ENCODE data around the gene CT45A6. TPM values are rescaled to one million over a fixed set of nuclear protein-coding genes. Genes with fewer than 3 reads are reported as not detected.
"Not testable (repeated sequence)": the region's sequence is repeated elsewhere in the genome, so short reads cannot be mapped to it uniquely, and the experiment has no call there.

The CT45A6 gene
- polyA plus RNA-seq (ENCODE audit: insufficient read length in 3 of 3), result not detected

GRCh38 chrX:135802687-135803086, at the start of gene CT45A6:
Gene CT45A6, minus strand, starts transcription at chrX:135802787. Its CDS starts 3,794 bp downstream, at chrX:135798993.
- not testable (repeated sequence) for DNase-seq (ENCODE audit: low read depth in 3 of 3, low spot score in 2 of 3)

GRCh38 chrX:135837180-135837579, 34.6 kb upstream of the CT45A6 start, which contains the start of gene CT45A7:
Gene CT45A7, minus strand, starts transcription at chrX:135837280. Its CDS starts 3,747 bp downstream, at chrX:135833533.
- DNase-seq (ENCODE audit: low read depth in 3 of 3, low spot score in 2 of 3), result not testable (repeated sequence)

GRCh38 chrX:135819912-135820311, 17.3 kb upstream of the CT45A6 start, which contains the start of gene CT45A2:
Gene CT45A2, minus strand, starts transcription at chrX:135820012. Its CDS starts 3,747 bp downstream, at chrX:135816265.
- not testable (repeated sequence) for DNase-seq (ENCODE audit: low read depth in 3 of 3, low spot score in 2 of 3)

GRCh38 chrX:135785403-135785802, 17.2 kb downstream of the CT45A6 start, which contains the start of gene CT45A5:
Gene CT45A5, minus strand, starts transcription at chrX:135785503. Its CDS starts 3,774 bp downstream, at chrX:135781729.
- DNase-seq (ENCODE audit: low read depth in 3 of 3, low spot score in 2 of 3), result not testable (repeated sequence)

GRCh38 chrX:135768091-135768490, 34.5 kb downstream of the CT45A6 start, which contains the start of gene CT45A3:
Gene CT45A3, minus strand, starts transcription at chrX:135768191. Its CDS starts 3,747 bp downstream, at chrX:135764444.
- not testable (repeated sequence) for DNase-seq (ENCODE audit: low read depth in 3 of 3, low spot score in 2 of 3)

GRCh38 chrX:135744739-135745138, 57.8 kb downstream of the CT45A6 start:
- not testable (repeated sequence) for DNase-seq (ENCODE audit: low read depth in 3 of 3, low spot score in 2 of 3)

Other genes with a start within 250 kb of the CT45A6 start
- gene CT45A1, start 89.1 kb downstream of the CT45A6 start, polyA plus RNA-seq (ENCODE audit: insufficient read length in 3 of 3), result not detected
- not detected for gene CT45A3, start 34.6 kb downstream of the CT45A6 start, polyA plus RNA-seq (ENCODE audit: insufficient read length in 3 of 3)
- not detected for gene CT45A5, start 17.3 kb downstream of the CT45A6 start, polyA plus RNA-seq (ENCODE audit: insufficient read length in 3 of 3)
- not detected for gene CT45A2, start 17.2 kb upstream of the CT45A6 start, polyA plus RNA-seq (ENCODE audit: insufficient read length in 3 of 3)
- gene CT45A7, start 34.5 kb upstream of the CT45A6 start, polyA plus RNA-seq (ENCODE audit: insufficient read length in 3 of 3), result not detected
- gene CT45A8, start 51.8 kb upstream of the CT45A6 start, polyA plus RNA-seq (ENCODE audit: insufficient read length in 3 of 3), result not detected
- gene CT45A9, start 69.0 kb upstream of the CT45A6 start, polyA plus RNA-seq (ENCODE audit: insufficient read length in 3 of 3), result not detected
- gene CT45A10, start 90.7 kb upstream of the CT45A6 start, polyA plus RNA-seq (ENCODE audit: insufficient read length in 3 of 3), result not detected
- not detected for gene SAGE1, start 90.9 kb upstream of the CT45A6 start, polyA plus RNA-seq (ENCODE audit: insufficient read length in 3 of 3)
- gene MMGT1, start 171.2 kb upstream of the CT45A6 start, polyA plus RNA-seq (ENCODE audit: insufficient read length in 3 of 3), result 10 to 100 TPM; 28.5 to 31.4 (median 28.7) TPM
- gene SLC9A6, start 182.6 kb upstream of the CT45A6 start, polyA plus RNA-seq (ENCODE audit: insufficient read length in 3 of 3), result 10 to 100 TPM; 16.6 to 18.3 (median 16.9) TPM